Uterus (tissue), 4 donors: ENCODE data around the gene TERT. TPM values are rescaled to one million over a fixed set of nuclear protein-coding genes. Genes with fewer than 3 reads are reported as not detected.

ENCODE experiments used
- DNase-seq, 2 donors: peaks; one replicate each; pipeline ENCODE4 v3.0.0-alpha.2; 2019 to 2020
- H3K27ac ChIP-seq, 2 donors: fragments of 200-600 bp; sonication (generic); 1 replicate in 1 of 2; 2 replicates in 1 of 2; pipeline ENCODE4 v1.5.1; 2016 to 2018
- H3K27me3 ChIP-seq, 2 donors: fragments of 200-600 bp; sonication (generic); one replicate each; pipeline ENCODE4 v1.5.1; 2018 to 2019; ENCODE audit warnings: control low read depth in 1 of 2
- H3K36me3 ChIP-seq, 2 donors: fragments of 200-600 bp; sonication (generic); one replicate each; pipeline ENCODE4 v1.5.1; 2019; ENCODE audit warnings: control low read depth in 1 of 2
- H3K4me1 ChIP-seq, 2 donors: fragments of 200-600 bp; sonication (generic); one replicate each; pipeline ENCODE4 v1.5.1; 2018 to 2019; ENCODE audit warnings: control low read depth in 1 of 2
- H3K4me3 ChIP-seq, 2 donors: fragments of 200-600 bp; sonication (generic); 1 replicate in 1 of 2; 2 replicates in 1 of 2; pipeline ENCODE4 v1.5.1; 2018 to 2019; ENCODE audit warnings: mild to moderate bottlenecking in 1 of 2
- H3K9me3 ChIP-seq, 2 donors: fragments of 200-600 bp; sonication (generic); one replicate each; pipeline ENCODE4 v1.5.1; 2019; ENCODE audit warnings: control low read depth in 1 of 2
- CTCF ChIP-seq, 4 experiments: fragments of 200-600 bp in 2 of 4; fragments of 450-650 bp in 2 of 4; sonication (generic) in 2 of 4; IDR thresholded peaks; one replicate each; pipeline ENCODE4 v1.5.1; 2016 to 2019; ENCODE audit warnings: antibody characterized with exemption in 4 of 4, mild to moderate bottlenecking in 2 of 4, moderate library complexity in 1 of 4
- POLR2A ChIP-seq, 2 donors: fragments of 450-650 bp; IDR thresholded peaks; one replicate each; pipeline ENCODE4 v1.6.1; 2016; ENCODE audit warnings: antibody characterized with exemption in 2 of 2, mild to moderate bottlenecking in 1 of 2, moderate library complexity in 1 of 2
- intact Hi-C: fragments of 100-400 bp; cut with DNase I; formaldehyde crosslinking; loops from one replicate; pipeline ENCODE4 v1.15.1; 2023; ENCODE audit warnings: low total_unique reads
- total RNA-seq, 4 donors: library from RNA; depleted of rRNA in 3 of 4; stranded (reverse); fragments of >200 nt in 3 of 4; gene quantifications; one replicate each; pipeline versions ENCODE4 v1.1.0 to v1.2.4, GENCODE V29; 2014 to 2023
- donor health status: DM: yes; HTN: yes; CAD: no.

Gene TERT
- total RNA-seq, 4 donors from 2014 or later, result 0.26 TPM; not detected in 3

DNA sequence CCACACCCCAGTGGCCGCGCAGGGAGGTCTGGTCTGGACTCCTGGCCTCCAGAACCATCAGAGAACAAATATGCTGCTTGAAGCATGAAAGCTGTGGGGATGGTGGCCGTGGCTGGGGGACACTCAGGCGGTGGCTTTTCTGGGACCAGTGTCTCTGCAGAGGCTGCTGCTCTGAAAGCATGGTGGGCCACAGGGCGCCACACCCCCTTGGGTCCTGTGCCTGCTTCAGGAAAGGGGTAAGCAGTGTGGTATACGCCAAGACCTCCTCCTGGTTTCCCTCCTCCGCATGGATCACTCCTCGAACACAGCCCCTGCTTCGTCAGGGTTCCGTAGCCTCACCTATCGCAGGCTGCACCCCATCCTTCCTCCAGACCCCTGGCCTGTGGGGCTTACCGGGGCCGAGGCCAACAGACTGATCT lies 19.7 kb upstream of the TERT start:
- TF ChIP-seq CTCF (IDR thresholded peaks at IDR 0.05) (no peak), POLR2A (IDR thresholded peaks at IDR 0.05) (no peak)
- H3K4me3 ChIP-seq, result no peak overlapping the region
- H3K27me3 ChIP-seq, result no peaks in the 10 kb centered on the region
- no peaks in the 10 kb centered on the region for H3K36me3 ChIP-seq
- H3K27ac ChIP-seq, result no peak overlapping the region
- H3K9me3 ChIP-seq, result no peaks in the 10 kb centered on the region
- intact Hi-C loops, result no loop called here
- no peak for DNase-seq
- no peaks in the 10 kb centered on the region for H3K4me1 ChIP-seq

DNA sequence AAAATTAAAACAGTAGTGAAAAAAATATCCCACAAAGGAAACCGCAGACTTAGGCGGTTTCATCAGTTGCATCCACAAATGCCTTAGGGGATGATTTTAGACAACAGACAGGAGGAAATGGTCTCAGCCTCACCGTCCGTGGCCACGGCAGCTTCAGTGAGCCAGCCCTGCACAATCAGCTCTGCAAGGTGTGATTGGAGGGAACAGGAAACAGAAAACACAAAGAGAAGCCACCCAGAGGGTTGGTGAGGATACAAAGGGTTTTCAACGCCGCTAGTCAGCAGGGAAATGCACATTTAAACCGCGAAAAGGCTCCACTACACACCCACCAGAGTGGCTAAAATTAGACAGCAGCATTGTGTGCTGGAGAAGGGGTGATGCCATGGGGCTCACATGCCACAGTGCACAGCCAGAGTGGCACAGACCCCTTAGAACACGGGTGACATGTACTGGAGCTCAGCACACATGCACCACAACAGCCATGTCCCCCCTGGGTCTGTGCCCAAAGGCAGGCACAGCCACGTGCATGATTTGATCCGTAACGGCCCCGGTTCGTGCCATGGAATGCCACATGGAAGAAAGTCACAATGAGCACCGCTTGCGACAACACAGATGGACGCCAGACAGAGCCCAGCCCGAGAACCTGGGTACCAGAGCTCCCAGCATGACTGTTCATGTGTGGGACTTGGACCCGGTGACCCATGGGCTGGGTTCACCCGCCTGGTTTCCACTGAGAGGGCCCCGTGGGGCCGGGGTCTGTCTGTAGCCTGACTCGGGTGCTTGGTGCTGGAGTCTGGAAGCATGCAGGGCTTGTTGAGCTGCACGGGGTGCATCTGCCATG lies 18.3 kb upstream of the TERT start:
- TF ChIP-seq POLR2A (IDR thresholded peaks at IDR 0.05) (no peak), CTCF (IDR thresholded peaks at IDR 0.05) (no peak)
- intact Hi-C loops, result no loop called here
- Histone ChIP-seq H3K9me3 (no peaks in the 10 kb centered on the region), H3K27ac (no peak overlapping the region), H3K36me3 (no peaks in the 10 kb centered on the region), H3K27me3 (no peaks in the 10 kb centered on the region), H3K4me3 (no peak overlapping the region), H3K4me1 (no peaks in the 10 kb centered on the region)
- DNase-seq, result peak in 1 of 2 donors; percentile 8

DNA sequence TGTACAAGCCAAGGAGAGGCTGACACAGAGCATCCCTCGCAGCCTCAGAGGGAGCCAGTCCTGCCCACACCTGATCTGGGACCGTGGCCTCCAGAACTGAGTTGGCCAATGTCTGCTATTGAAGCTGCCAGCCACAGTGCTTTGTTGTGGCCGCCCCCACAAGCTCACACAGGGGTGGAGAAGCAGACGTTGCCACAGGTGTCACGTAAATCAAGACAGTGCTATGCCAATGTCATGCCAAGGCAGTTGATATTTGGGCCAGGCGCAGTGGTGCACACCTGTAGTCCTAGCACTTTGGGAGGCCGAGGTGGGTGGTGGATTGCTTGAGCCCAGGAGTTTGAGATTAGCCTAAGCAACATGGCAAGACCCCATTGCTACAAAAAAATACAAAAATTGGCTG lies 17.3 kb upstream of the TERT start:
- no peak overlapping the region for H3K27ac ChIP-seq
- H3K27me3 ChIP-seq, result no peaks in the 10 kb centered on the region
- H3K36me3 ChIP-seq, result no peaks in the 10 kb centered on the region
- H3K9me3 ChIP-seq, result no peaks in the 10 kb centered on the region
- no peaks in the 10 kb centered on the region for H3K4me1 ChIP-seq
- intact Hi-C loops, result no loop called here
- no peak for TF ChIP-seq CTCF (IDR thresholded peaks at IDR 0.05)
- TF ChIP-seq POLR2A (IDR thresholded peaks at IDR 0.05), result no peak
- H3K4me3 ChIP-seq, result no peak overlapping the region
- no peak for DNase-seq

DNA sequence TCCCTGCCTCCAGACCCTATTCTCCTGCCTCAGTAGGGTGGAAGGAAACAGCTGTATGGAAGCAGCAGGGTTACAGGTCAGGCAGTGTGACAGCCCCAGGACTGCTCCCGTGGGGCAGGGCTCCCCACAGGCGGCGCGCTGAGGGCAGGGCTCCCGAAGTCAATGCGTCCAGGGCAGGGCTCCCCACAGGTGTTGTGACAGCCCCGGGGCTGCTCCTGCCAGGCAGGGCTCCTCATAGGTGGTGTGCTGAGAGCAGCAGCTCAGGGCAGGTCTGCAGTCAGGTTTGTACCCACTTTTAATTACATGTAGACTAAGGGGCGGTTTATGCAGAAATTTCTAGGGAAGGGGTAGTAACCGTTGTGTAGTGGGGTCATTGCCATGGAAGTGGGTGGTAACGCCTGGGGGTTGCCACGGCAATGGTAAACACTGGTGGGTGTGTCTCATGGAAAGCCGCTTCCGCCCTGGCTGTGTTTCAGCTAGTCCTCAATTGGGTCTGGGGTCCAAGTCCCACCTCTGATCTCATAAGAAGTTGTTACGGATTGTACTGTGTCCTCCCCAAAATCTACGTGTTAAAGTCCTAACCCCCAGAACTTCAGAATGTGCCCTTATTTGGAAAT lies 16.7 kb upstream of the TERT start:
- Histone ChIP-seq H3K4me1 (no peaks in the 10 kb centered on the region), H3K9me3 (no peaks in the 10 kb centered on the region), H3K27me3 (no peaks in the 10 kb centered on the region), H3K27ac (no peak overlapping the region), H3K4me3 (no peak overlapping the region), H3K36me3 (no peaks in the 10 kb centered on the region)
- intact Hi-C loops, result no loop called here
- TF ChIP-seq POLR2A (IDR thresholded peaks at IDR 0.05) (no peak), CTCF (IDR thresholded peaks at IDR 0.05) (no peak)
- no peak for DNase-seq

DNA sequence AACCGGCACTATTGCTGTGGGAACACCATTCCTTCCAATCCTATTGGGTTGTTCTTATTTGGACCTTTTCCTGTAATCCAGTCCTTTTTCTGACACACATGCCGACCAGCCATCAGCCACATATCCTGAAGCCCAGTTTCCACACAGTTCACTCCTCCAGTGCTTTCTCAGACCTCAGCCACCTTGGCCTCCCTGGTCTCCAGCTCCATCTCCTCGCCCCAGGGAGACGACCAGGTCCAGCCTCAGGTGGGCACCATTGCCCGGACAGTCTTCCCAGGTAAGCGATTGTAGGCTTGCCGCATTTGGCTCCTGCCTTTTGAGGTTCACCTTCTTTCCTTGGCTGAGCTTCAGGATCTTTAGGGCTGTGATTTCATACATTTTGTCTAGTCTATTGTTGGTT lies 15.2 kb upstream of the TERT start:
- intact Hi-C loops, result no loop called here
- H3K4me3 ChIP-seq, result no peak overlapping the region
- TF ChIP-seq CTCF (IDR thresholded peaks at IDR 0.05) (no peak), POLR2A (IDR thresholded peaks at IDR 0.05) (no peak)
- H3K9me3 ChIP-seq, result no peaks in the 10 kb centered on the region
- no peaks in the 10 kb centered on the region for H3K4me1 ChIP-seq
- no peak for DNase-seq
- H3K27ac ChIP-seq, result no peak overlapping the region
- H3K36me3 ChIP-seq, result no peaks in the 10 kb centered on the region
- H3K27me3 ChIP-seq, result no peaks in the 10 kb centered on the region
